A549 (cell line): ENCODE data around the gene C6orf118. TPM values are rescaled to one million over a fixed set of nuclear protein-coding genes. Genes with fewer than 3 reads are reported as not detected.

Experiments used
- ATAC-seq, 2 experiments: fragments of 200-7000 bp in 1 of 2; fragments of >200 bp in 1 of 2; cut with Nextera tagmentation in 1 of 2; cut with Tn5 transposase in 1 of 2; 3 replicates each; pipeline versions ENCODE4 v1.8.0 to v1.9.1; 2018 to 2020; ENCODE audit warnings: mild to moderate bottlenecking in 1 of 2, moderate library complexity in 1 of 2
- CTCF ChIA-PET: fragments of 300-600 bp; sonication (Branson Sonifier 250); formaldehyde crosslinking; extraction: SDS; loops from one replicate; lab custom pipeline; 2021; ENCODE audit warnings: antibody characterized with exemption, inconsistent platforms; lab: Yijun Ruan, JAX
- POLR2A ChIA-PET: fragments of 350-600 bp; formaldehyde crosslinking; extraction: SDS; loops from one replicate; lab custom pipeline; 2021; ENCODE audit warnings: antibody characterized with exemption, inconsistent platforms; lab: Yijun Ruan, JAX
- DNase-seq, 2 experiments: peaks; one replicate each; pipeline versions ENCODE4 v3.0.0 to v3.0.0-alpha.2; 2011 to 2016; ENCODE audit warnings: low read depth in 1 of 2, low spot score in 1 of 2
- FAIRE-seq: peaks from 2 replicates; lab custom pipeline; 2011; peaks lifted over from hg19 to GRCh38; lab: Jason Lieb, UNC
- H3K27ac ChIP-seq, 2 experiments: fragments of >200 bp; sonication (Bioruptor Twin); formaldehyde crosslinking; 3 replicates each; pipeline ENCODE4 v1.5.1; 2016 to 2017
- H3K4me1 ChIP-seq: fragments of >200 bp; sonication (Bioruptor Twin); formaldehyde crosslinking; 3 replicates; pipeline ENCODE4 v1.6.1; 2016
- H3K4me2 ChIP-seq: fragments of >200 bp; sonication (Bioruptor Twin); formaldehyde crosslinking; 3 replicates; pipeline ENCODE4 v1.6.1; 2016
- H3K4me3 ChIP-seq: fragments of >200 bp; sonication (Bioruptor Twin); formaldehyde crosslinking; 3 replicates; pipeline ENCODE4 v1.5.1; 2016
- H3K9me3 ChIP-seq: fragments of >200 bp; sonication (Bioruptor Twin); formaldehyde crosslinking; 3 replicates; pipeline ENCODE4 v1.6.1; 2016
- BHLHE40 ChIP-seq: IDR thresholded peaks from 2 replicates; pipeline ENCODE4 v1.6.1; 2012; ENCODE audit warnings: low read depth, low read length, inconsistent platforms
- CBX2 ChIP-seq: fragments of 200-600 bp; sonication (generic); IDR thresholded peaks from 2 replicates; pipeline ENCODE4 v1.6.1; 2016; ENCODE audit warnings: low read depth, mild to moderate bottlenecking, borderline replicate concordance
- EHF ChIP-seq: fragments of 250-450 bp; sonication (Bioruptor Pico); IDR thresholded peaks from 2 replicates; pipeline ENCODE4 v1.5.0; 2020; ENCODE audit warnings: mild to moderate bottlenecking
- ESRRA ChIP-seq: fragments of 150-350 bp; IDR thresholded peaks from 2 replicates; pipeline ENCODE4 v1.6.1; 2014; ENCODE audit warnings: mild to moderate bottlenecking, low read length, borderline replicate concordance
- HDAC2 ChIP-seq: fragments of 200-600 bp; sonication (generic); IDR thresholded peaks from 2 replicates; pipeline ENCODE4 v1.6.1; 2016
- HOXB5 ChIP-seq: fragments of 250-450 bp; sonication (Bioruptor Pico); IDR thresholded peaks from 2 replicates; pipeline ENCODE4 v1.5.0; 2020; ENCODE audit warnings: mild to moderate bottlenecking, moderate library complexity
- KDM1A ChIP-seq: fragments of 200-600 bp; sonication (generic); IDR thresholded peaks from 2 replicates; pipeline ENCODE4 v1.6.1; 2016; ENCODE audit warnings: low read depth, mild to moderate bottlenecking
- KDM5A ChIP-seq: fragments of 200-600 bp; sonication (generic); IDR thresholded peaks from 2 replicates; pipeline ENCODE4 v1.6.1; 2016; ENCODE audit warnings: antibody characterized with exemption, mild to moderate bottlenecking
- MAFK ChIP-seq: fragments of 450-650 bp; IDR thresholded peaks from 2 replicates; pipeline ENCODE4 v1.6.1; 2014; ENCODE audit not compliant: partially characterized antibody
- PHF8 ChIP-seq: fragments of 200-600 bp; sonication (generic); IDR thresholded peaks from 2 replicates; pipeline ENCODE4 v1.6.1; 2016; ENCODE audit warnings: low read depth, mild to moderate bottlenecking, antibody characterized with exemption, moderate library complexity, borderline replicate concordance
- RCOR1 ChIP-seq: fragments of 150-350 bp; IDR thresholded peaks from 2 replicates; pipeline ENCODE4 v1.6.1; 2014; ENCODE audit warnings: antibody characterized with exemption, low read length, low read depth
- SMC3 ChIP-seq: fragments of >200 bp; sonication (Bioruptor Twin); formaldehyde crosslinking; IDR thresholded peaks from 3 replicates; pipeline ENCODE4 v1.6.1; 2018; ENCODE audit warnings: inconsistent platforms
- WGBS: methylation state at CpG from one replicate; pipeline ENCODE4 v1.1.6; 2017; ENCODE audit errors: missing lambda C conversion rate; 5-methylcytosine and 5-hydroxymethylcytosine counted together
- polyA plus RNA-seq, 4 experiments: library from polyadenylated mRNA; depleted of rRNA in 3 of 4; stranded (reverse); fragments of >200 nt; fragmentation: RNase III in 1 of 4; extraction: RNeasy Plus Mini Kit Qiagen cat#74134 plus additional on column Dnase treatment in 1 of 4; gene quantifications; 2 replicates in 3 of 4; 3 replicates in 1 of 4; pipeline ENCODE4 v1.2.3, GENCODE V29; 2011 to 2017
- TF ChIP-seq, protein P1 (sequence below): fragments of >200 bp; sonication (Bioruptor Twin); formaldehyde crosslinking; IDR thresholded peaks from 3 replicates; pipeline ENCODE4 v1.5.1; 2016
- TF ChIP-seq, protein P2 (sequence below): fragments of >200 bp; sonication (Bioruptor Twin); formaldehyde crosslinking; IDR thresholded peaks from 2 replicates; pipeline ENCODE4 v1.6.1; 2016
- TF ChIP-seq, protein P3 (sequence below): fragments of 250-450 bp; sonication (Bioruptor Pico); IDR thresholded peaks from 2 replicates; pipeline ENCODE4 v1.5.0; 2021; ENCODE audit warnings: mild to moderate bottlenecking, moderate library complexity, borderline replicate concordance
- TF ChIP-seq, protein P4 (sequence below): IDR thresholded peaks from 2 replicates; pipeline ENCODE4 v1.6.1; 2012
- TF ChIP-seq, protein P5 (sequence below): fragments of 200-600 bp; sonication (generic); IDR thresholded peaks from 2 replicates; pipeline ENCODE4 v1.6.1; 2016; ENCODE audit warnings: antibody characterized with exemption, mild to moderate bottlenecking, moderate library complexity
- TF ChIP-seq, protein P6 (sequence below): fragments of >200 bp; sonication (Bioruptor Twin); formaldehyde crosslinking; IDR thresholded peaks from 3 replicates; pipeline ENCODE4 v1.6.1; 2016
- TF ChIP-seq, protein P7 (sequence below): fragments of 250-450 bp; sonication (Bioruptor Pico); IDR thresholded peaks from 2 replicates; pipeline ENCODE4 v1.5.0; 2020; ENCODE audit warnings: low read depth, mild to moderate bottlenecking, moderate library complexity

The C6orf118 gene
- polyA plus RNA-seq, 2 of the 4 experiments (the other 2 are of a cell fraction) = 0.12 to 0.39 TPM

DNA sequence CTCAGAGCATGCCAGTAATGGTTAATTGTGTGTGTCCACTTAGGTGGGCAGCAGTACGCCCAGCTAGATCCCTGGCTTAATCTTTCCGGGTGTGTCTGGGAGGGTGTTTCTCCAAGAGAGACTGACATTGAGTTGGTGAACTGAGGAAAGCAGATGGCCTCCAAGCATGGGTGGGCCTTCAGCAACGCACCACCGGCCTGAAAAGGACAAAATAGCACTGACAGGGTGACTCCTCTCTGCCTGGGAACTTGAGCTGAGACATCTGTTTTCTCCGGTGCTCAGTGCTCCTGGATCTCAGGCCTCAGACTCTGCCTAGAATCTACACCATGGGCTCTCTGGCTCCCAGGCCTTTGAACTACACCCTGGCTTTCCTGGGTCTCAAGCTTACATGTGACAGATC, 43.2 kb downstream of the C6orf118 start:
- H3K4me1 ChIP-seq = no peaks in the 10 kb centered on the region
- FAIRE-seq = no peak
- DNase-seq = no peak
- no peak for ATAC-seq
- H3K9me3 ChIP-seq = no peaks in the 10 kb centered on the region
- no peak overlapping the region for H3K4me2 ChIP-seq
- 44% methylated on average over 5 of the region's 5 CpGs for WGBS
- TF ChIP-seq, protein P1, sequence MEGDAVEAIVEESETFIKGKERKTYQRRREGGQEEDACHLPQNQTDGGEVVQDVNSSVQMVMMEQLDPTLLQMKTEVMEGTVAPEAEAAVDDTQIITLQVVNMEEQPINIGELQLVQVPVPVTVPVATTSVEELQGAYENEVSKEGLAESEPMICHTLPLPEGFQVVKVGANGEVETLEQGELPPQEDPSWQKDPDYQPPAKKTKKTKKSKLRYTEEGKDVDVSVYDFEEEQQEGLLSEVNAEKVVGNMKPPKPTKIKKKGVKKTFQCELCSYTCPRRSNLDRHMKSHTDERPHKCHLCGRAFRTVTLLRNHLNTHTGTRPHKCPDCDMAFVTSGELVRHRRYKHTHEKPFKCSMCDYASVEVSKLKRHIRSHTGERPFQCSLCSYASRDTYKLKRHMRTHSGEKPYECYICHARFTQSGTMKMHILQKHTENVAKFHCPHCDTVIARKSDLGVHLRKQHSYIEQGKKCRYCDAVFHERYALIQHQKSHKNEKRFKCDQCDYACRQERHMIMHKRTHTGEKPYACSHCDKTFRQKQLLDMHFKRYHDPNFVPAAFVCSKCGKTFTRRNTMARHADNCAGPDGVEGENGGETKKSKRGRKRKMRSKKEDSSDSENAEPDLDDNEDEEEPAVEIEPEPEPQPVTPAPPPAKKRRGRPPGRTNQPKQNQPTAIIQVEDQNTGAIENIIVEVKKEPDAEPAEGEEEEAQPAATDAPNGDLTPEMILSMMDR = no peak
- TF ChIP-seq, protein P2, sequence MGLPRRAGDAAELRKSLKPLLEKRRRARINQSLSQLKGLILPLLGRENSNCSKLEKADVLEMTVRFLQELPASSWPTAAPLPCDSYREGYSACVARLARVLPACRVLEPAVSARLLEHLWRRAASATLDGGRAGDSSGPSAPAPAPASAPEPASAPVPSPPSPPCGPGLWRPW = no peak
- no peak for TF ChIP-seq HDAC2
- TF ChIP-seq CBX2 = no peak
- no peak for TF ChIP-seq RCOR1
- TF ChIP-seq, protein P3, sequence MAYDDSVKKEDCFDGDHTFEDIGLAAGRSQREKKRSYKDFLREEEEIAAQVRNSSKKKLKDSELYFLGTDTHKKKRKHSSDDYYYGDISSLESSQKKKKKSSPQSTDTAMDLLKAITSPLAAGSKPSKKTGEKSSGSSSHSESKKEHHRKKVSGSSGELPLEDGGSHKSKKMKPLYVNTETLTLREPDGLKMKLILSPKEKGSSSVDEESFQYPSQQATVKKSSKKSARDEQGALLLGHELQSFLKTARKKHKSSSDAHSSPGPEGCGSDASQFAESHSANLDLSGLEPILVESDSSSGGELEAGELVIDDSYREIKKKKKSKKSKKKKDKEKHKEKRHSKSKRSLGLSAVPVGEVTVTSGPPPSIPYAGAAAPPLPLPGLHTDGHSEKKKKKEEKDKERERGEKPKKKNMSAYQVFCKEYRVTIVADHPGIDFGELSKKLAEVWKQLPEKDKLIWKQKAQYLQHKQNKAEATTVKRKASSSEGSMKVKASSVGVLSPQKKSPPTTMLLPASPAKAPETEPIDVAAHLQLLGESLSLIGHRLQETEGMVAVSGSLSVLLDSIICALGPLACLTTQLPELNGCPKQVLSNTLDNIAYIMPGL (CRISPR knock-in tag) = no peak
- TF ChIP-seq KDM1A = no peak
- TF ChIP-seq, protein P4, sequence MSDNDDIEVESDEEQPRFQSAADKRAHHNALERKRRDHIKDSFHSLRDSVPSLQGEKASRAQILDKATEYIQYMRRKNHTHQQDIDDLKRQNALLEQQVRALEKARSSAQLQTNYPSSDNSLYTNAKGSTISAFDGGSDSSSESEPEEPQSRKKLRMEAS = no peak
- no peak for TF ChIP-seq SMC3
- TF ChIP-seq EHF (CRISPR knock-in tag) = no peak
- TF ChIP-seq, protein P5, sequence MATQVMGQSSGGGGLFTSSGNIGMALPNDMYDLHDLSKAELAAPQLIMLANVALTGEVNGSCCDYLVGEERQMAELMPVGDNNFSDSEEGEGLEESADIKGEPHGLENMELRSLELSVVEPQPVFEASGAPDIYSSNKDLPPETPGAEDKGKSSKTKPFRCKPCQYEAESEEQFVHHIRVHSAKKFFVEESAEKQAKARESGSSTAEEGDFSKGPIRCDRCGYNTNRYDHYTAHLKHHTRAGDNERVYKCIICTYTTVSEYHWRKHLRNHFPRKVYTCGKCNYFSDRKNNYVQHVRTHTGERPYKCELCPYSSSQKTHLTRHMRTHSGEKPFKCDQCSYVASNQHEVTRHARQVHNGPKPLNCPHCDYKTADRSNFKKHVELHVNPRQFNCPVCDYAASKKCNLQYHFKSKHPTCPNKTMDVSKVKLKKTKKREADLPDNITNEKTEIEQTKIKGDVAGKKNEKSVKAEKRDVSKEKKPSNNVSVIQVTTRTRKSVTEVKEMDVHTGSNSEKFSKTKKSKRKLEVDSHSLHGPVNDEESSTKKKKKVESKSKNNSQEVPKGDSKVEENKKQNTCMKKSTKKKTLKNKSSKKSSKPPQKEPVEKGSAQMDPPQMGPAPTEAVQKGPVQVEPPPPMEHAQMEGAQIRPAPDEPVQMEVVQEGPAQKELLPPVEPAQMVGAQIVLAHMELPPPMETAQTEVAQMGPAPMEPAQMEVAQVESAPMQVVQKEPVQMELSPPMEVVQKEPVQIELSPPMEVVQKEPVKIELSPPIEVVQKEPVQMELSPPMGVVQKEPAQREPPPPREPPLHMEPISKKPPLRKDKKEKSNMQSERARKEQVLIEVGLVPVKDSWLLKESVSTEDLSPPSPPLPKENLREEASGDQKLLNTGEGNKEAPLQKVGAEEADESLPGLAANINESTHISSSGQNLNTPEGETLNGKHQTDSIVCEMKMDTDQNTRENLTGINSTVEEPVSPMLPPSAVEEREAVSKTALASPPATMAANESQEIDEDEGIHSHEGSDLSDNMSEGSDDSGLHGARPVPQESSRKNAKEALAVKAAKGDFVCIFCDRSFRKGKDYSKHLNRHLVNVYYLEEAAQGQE = no peak
- no peak for TF ChIP-seq MAFK
- no peak for TF ChIP-seq PHF8
- TF ChIP-seq ESRRA = no peak
- TF ChIP-seq BHLHE40 = no peak
- TF ChIP-seq HOXB5 (CRISPR knock-in tag) = no peak
- TF ChIP-seq, protein P6, sequence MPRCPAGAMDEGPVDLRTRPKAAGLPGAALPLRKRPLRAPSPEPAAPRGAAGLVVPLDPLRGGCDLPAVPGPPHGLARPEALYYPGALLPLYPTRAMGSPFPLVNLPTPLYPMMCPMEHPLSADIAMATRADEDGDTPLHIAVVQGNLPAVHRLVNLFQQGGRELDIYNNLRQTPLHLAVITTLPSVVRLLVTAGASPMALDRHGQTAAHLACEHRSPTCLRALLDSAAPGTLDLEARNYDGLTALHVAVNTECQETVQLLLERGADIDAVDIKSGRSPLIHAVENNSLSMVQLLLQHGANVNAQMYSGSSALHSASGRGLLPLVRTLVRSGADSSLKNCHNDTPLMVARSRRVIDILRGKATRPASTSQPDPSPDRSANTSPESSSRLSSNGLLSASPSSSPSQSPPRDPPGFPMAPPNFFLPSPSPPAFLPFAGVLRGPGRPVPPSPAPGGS = no peak
- TF ChIP-seq KDM5A = no peak
- TF ChIP-seq, protein P7, sequence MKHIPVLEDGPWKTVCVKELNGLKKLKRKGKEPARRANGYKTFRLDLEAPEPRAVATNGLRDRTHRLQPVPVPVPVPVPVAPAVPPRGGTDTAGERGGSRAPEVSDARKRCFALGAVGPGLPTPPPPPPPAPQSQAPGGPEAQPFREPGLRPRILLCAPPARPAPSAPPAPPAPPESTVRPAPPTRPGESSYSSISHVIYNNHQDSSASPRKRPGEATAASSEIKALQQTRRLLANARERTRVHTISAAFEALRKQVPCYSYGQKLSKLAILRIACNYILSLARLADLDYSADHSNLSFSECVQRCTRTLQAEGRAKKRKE = no peak
- TF ChIP-seq, all 56 proteins: peak for 0
- ChIA-PET CTCF (no interaction called here), POLR2A (no interaction called here)
- H3K4me3 ChIP-seq = no peak overlapping the region
- H3K27ac ChIP-seq = no peak overlapping the region
